Ovary (tissue), 9 donors: ENCODE measurements around the gene TRAPPC3L. TPM values are rescaled to one million over a fixed set of nuclear protein-coding genes. Genes with fewer than 3 reads are reported as not detected.
A peak's percentile ranks its signal among the peaks of the same experiment; 100 is the strongest.

Source experiments
- DNase-seq, 5 donors: peaks; one replicate each; pipeline ENCODE4 v3.0.0-alpha.2; 2019 to 2020
- H3K27ac ChIP-seq, 2 donors: fragments of 200-600 bp; one replicate each; pipeline versions ENCODE4 v1.5.1 to v1.8.0; 2019 to 2022
- H3K27me3 ChIP-seq: fragments of 200-600 bp; one replicate; pipeline ENCODE4 v1.8.0; 2022
- H3K36me3 ChIP-seq: fragments of 200-600 bp; sonication (generic); one replicate; pipeline ENCODE4 v1.5.1; 2019
- H3K4me1 ChIP-seq: one replicate; pipeline ENCODE4 v1.8.1; 2013; ENCODE audit warnings: mild to moderate bottlenecking, moderate library complexity; ENCODE audit not compliant: insufficient read depth
- H3K4me3 ChIP-seq: fragments of 200-600 bp; sonication (generic); one replicate; pipeline ENCODE4 v1.5.1; 2017
- H3K9me3 ChIP-seq, 2 donors: fragments of 200-600 bp in 1 of 2; sonication (generic) in 1 of 2; one replicate each; pipeline versions ENCODE4 v1.5.1 to v1.8.1; 2013 to 2019; ENCODE audit warnings: mild to moderate bottlenecking in 1 of 2, moderate library complexity in 1 of 2
- CTCF ChIP-seq, 3 donors: fragments of 450-650 bp in 2 of 3; fragments of 200-600 bp in 1 of 3; IDR thresholded peaks; one replicate each; pipeline versions ENCODE4 v1.5.1 to v1.8.0; 2016 to 2022; ENCODE audit warnings: antibody characterized with exemption in 3 of 3, mild to moderate bottlenecking in 1 of 3
- EP300 ChIP-seq: sonication (generic); formaldehyde crosslinking; IDR thresholded peaks from one replicate; pipeline ENCODE4 v1.6.1; 2017; ENCODE audit warnings: antibody characterized with exemption
- POLR2A ChIP-seq: fragments of 450-650 bp; IDR thresholded peaks from one replicate; pipeline ENCODE4 v1.6.1; 2017; ENCODE audit warnings: antibody characterized with exemption, mild to moderate bottlenecking, moderate library complexity
- WGBS, 3 donors: extraction: QIAGEN DNeasy Blood & Tissue Kit in 1 of 3; methylation state at CpG; one replicate each; pipeline versions ENCODE4 v1.1.5 to v1.1.7; 2013 to 2017; 5-methylcytosine and 5-hydroxymethylcytosine counted together
- intact Hi-C, 4 donors: fragments of 100-400 bp; cut with DNase I; formaldehyde crosslinking; loops; one replicate each; pipeline versions ENCODE4 v1.11.0 to v1.15.1; 2022 to 2023
- polyA plus RNA-seq, 2 donors: library from polyadenylated mRNA; stranded (reverse); fragments of 200-250 nt in 1 of 2; fragments of 350-450 nt in 1 of 2; fragmentation: Illumina TruSeq in 1 of 2; extraction: RNeasy Lipid Tissue Mini Kit (QIAGEN cat#74804) in 1 of 2; gene quantifications; one replicate each; pipeline ENCODE4 v1.2.3, GENCODE V29; 2013 to 2014
- total RNA-seq, 7 donors: library from RNA; depleted of rRNA in 2 of 7; stranded (reverse); fragments of >200 nt in 2 of 7; fragmentation: NEBNext Ultra II Directional in 3 of 7; extraction: Animal tissue kit (Norgen Biotek cat#: 25700) in 3 of 7; gene quantifications; one replicate each; pipeline versions ENCODE4 v1.1.0 to v1.2.4, GENCODE V29; 2016 to 2023
- donor health status: DM: no; HTN: no; CAD: no; lungs with moderate emphysema.
- donor health status: DM: no; HTN: no; CAD: no.
- donor health status: Bipolar disorder and iron deficiency.
- donor health status: DM: yes; HTN: yes; CAD: no.
- donor health status: DM: no; HTN: no; CAD: no.
- donor health status: DM: yes; HTN: yes; CAD: no.

TRAPPC3L gene
- total and polyA plus RNA-seq, 9 donors: 0.08 to 0.20 (median 0.10) TPM; not detected in 6

- no peaks in the 10 kb centered on the region for H3K36me3 ChIP-seq
- intact Hi-C loops: no loop called here
- peak within 1 kb of the TSS in 1 of 2 donors; percentile 16 for H3K27ac ChIP-seq
- no peak for TF ChIP-seq EP300
- no peak for TF ChIP-seq CTCF (IDR thresholded peaks at IDR 0.05)
- TF ChIP-seq POLR2A: no peak
- DNase-seq: peak in 1 of 5 donors; percentile 28
- H3K27me3 ChIP-seq: no peaks in the 10 kb centered on the region
- H3K4me3 ChIP-seq: peak within 1 kb of the TSS; percentile 21
- H3K9me3 ChIP-seq: no peaks in the 10 kb centered on the region
- H3K4me1 ChIP-seq: peaks cover 7% of the 10 kb centered on the region
- WGBS, 3 donors: 32 to 44% (median 38%) methylated on average over 13 of the region's 13 CpGs
Measured at GRCh38 chr6:116461331-116461931, 84.1 kb downstream of the TRAPPC3L start, which contains the start of gene CALHM6. Gene CALHM6 (plus strand): TSS chr6:116461375. CDS start chr6:116461930, 555 bp downstream.

- no peak for DNase-seq
- intact Hi-C loops: no loop called here
- TF ChIP-seq POLR2A: no peak
- TF ChIP-seq CTCF (IDR thresholded peaks at IDR 0.05): no peak
- TF ChIP-seq EP300: no peak
- Histone ChIP-seq H3K27me3 (no peaks in the 10 kb centered on the region), H3K9me3 (no peaks in the 10 kb centered on the region), H3K27ac (no peak overlapping the region), H3K4me3 (no peak overlapping the region), H3K36me3 (no peaks in the 10 kb centered on the region), H3K4me1 (peaks cover 4% of the 10 kb centered on the region)
- 91 to 95% (median 94%) methylated on average over 4 of the region's 4 CpGs for WGBS, 3 donors
Measured at GRCh38 chr6:116459927-116460326, 85.6 kb downstream of the TRAPPC3L start.

- Histone ChIP-seq H3K4me1 (peaks cover 4% of the 10 kb centered on the region), H3K9me3 (no peaks in the 10 kb centered on the region), H3K4me3 (no peak overlapping the region), H3K36me3 (no peaks in the 10 kb centered on the region), H3K27ac (no peak overlapping the region), H3K27me3 (no peaks in the 10 kb centered on the region)
- DNase-seq: no peak
- no peak for TF ChIP-seq POLR2A
- TF ChIP-seq CTCF (IDR thresholded peaks at IDR 0.05): no peak
- no peak for TF ChIP-seq EP300
- 93 to 99% (median 94%) methylated on average over 9 of the region's 9 CpGs for WGBS, 3 donors
- intact Hi-C loops: no loop called here
Measured at GRCh38 chr6:116458264-116458663, 87.2 kb downstream of the TRAPPC3L start.

GRCh38 chr6:116456927-116457326 is 88.6 kb downstream of the TRAPPC3L start:
- H3K4me3 ChIP-seq: no peak overlapping the region
- no peaks in the 10 kb centered on the region for H3K9me3 ChIP-seq
- 84 to 90% (median 87%) methylated on average over 2 of the region's 2 CpGs for WGBS, 3 donors
- no peak for DNase-seq
- intact Hi-C loops: no loop called here
- H3K36me3 ChIP-seq: no peaks in the 10 kb centered on the region
- no peak for TF ChIP-seq CTCF (IDR thresholded peaks at IDR 0.05)
- TF ChIP-seq POLR2A: no peak
- TF ChIP-seq EP300: no peak
- no peak overlapping the region for H3K27ac ChIP-seq
- H3K27me3 ChIP-seq: no peaks in the 10 kb centered on the region
- peaks cover 2% of the 10 kb centered on the region for H3K4me1 ChIP-seq
